ENCODE measurements around the gene PTOV1.
"Not testable (repeated sequence)": the region's sequence is repeated elsewhere in the genome, so short reads cannot be mapped to it uniquely, and the experiment has no call there.

Gene PTOV1

GRCh38 chr19:49817964-49818648 is 32.9 kb upstream of the PTOV1 start, which contains the start of gene MED25:
MED25 (plus strand) TSS chr19:49818289; CDS start chr19:49818342, 53 bp downstream.
- peak; percentile 81 for DNase-seq (ENCODE audit: insufficient read length, low spot score)
- peak; percentile 92 for FAIRE-seq

DNA sequence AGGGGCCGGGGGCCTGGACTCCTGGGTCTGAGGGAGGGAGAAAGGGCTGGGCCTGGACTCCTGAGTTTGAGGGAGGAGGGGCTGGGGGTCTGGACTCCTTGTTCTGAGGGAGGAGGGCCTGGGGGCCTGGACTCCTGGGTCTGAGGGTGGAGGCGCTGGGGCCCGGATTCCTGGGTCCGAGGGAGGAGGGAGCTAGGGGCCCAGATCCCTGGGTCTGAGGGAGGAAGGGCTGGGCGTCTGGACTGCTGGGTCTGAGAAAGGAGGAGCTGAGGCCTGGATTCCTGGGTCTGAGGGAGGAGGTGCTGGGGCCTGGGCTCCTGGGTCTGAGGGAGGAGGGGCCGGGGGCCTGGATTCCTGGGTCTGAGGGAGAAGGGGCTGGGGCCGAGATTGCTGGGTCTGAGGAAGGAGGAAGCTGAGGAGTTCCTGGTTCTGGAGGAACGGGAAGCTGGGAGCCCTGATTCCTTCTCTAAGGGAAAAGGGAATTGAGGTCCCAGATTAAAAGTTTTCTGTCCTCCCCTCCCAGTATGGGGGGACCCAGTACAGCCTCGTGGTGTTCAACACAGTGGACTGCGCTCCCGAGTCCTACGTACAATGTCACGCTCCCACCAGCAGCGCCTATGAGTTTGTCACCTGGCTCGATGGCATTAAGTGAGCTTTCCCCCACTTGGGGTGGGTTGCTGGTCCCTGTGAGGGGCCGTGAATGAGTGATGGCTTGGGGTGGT is 32.1 kb upstream of the PTOV1 start:
- no peak for FAIRE-seq

DNA sequence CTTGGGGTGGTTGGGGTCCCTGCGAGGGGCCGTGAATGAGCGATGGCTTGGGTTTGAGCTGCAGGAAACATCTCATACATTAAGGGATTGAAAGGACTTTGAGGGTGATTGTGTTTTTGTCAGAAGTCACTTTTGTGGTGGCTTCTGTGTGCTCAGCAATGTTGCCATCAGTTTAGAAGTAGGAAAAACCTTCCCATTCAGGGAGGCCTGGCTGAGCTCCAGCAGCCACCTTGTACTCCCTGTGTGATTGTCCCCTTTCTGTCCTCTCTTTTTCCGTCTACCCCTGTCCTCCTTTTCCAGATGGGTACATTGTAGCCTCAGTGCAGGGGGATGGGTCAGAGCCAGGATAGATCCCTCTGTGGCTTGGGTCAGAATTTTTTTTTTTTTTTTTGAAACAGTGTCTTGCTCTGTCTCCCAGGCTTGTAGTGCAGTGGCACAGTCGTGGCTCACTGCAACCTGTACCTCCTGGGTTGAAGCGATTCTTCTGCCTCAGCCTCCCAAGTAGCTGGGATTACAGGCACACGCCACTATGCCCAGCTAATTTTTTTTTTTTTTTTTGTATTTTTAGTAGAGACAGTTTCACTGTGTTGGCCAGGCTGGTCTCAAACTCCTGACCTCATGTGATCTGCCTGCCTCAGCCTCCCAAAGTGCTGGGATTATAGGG is 31.4 kb upstream of the PTOV1 start:
- not testable (repeated sequence) for DNase-seq (ENCODE audit: insufficient read length, low spot score); FAIRE-seq

More for the DNA sequence above, 32.1 kb upstream of the PTOV1 start:
- no peak for DNase-seq (ENCODE audit: insufficient read length, low spot score)

DNA sequence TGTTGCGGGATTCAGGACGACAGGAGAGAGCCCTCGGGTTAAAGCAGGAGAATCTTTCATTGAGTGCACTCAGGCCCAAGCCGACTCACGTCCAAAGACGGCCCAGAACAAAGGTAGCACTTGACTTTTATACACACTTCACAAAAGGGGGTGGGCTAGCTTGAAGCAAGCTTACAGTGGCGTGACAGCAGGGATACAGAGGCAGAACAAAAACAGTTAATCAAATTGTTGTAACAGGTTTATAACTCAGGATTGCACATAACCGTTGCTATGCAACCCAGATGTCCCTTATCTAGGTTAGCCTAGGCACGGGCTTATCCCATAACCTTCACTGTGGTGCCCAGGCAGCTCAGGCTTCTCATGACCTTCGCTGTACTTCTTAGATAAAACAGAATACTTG is 30.8 kb upstream of the PTOV1 start:
- DNase-seq (ENCODE audit: insufficient read length, low spot score): no peak
- no peak for FAIRE-seq

DNA sequence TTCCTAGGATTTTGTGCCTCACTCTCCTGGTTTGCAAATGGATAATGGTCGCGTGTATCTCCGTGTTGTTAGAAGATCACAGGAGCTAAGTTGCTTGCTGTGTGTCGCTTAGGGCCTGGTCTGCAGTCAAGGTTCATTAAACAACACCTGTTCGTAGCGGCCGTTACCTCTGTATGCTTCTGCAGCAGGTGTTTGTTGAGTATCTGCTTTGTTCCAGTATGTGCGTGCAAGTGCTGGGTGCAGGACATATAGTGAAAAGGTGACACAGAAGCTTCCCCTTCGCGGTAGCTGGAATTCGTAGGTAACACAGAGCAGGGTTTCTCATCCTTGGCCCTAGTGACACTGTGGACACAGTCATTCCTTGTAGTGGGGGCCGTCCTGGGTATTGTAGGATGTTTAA is 27.5 kb upstream of the PTOV1 start:
- no peak for DNase-seq (ENCODE audit: insufficient read length, low spot score)
- FAIRE-seq: no peak

GRCh38 chr19:49824662-49825061 is 26.3 kb upstream of the PTOV1 start:
- no peak for FAIRE-seq
- DNase-seq (ENCODE audit: insufficient read length, low spot score): no peak

- FAIRE-seq: no peak
Measured at GRCh38 chr19:49827034-49827433, 23.9 kb upstream of the PTOV1 start.

GRCh38 chr19:49829200-49829599 is 21.8 kb upstream of the PTOV1 start:
- FAIRE-seq (no peak), DNase-seq (ENCODE audit: insufficient read length, low spot score) (no peak)

More at GRCh38 chr19:49827034-49827433, 23.9 kb upstream of the PTOV1 start:
- no peak for DNase-seq (ENCODE audit: insufficient read length, low spot score)

DNA sequence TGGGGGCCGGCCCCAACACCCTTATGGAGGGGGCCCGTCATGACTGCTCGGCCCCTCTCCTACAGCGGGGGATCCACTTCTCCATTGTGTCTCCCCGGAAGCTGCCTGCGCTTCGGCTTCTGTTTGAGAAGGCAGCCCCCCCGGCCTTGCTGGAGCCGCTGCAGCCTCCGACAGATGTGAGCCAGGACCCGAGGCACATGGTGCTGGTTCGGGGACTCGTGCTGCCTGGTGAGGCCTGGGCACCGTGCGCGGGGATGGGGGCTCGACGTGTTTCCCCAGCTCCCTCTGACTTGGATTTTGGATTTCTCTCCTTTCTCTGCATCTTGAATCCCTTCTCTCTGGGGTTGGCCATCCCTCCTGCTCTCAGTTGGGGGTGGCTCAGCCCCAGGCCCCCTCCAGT is 21.2 kb upstream of the PTOV1 start:
- DNase-seq (ENCODE audit: insufficient read length, low spot score) (no peak), FAIRE-seq (no peak)

GRCh38 chr19:49830766-49831165 is 20.2 kb upstream of the PTOV1 start:
- DNase-seq (ENCODE audit: insufficient read length, low spot score) (no peak), FAIRE-seq (no peak)

- DNase-seq (ENCODE audit: insufficient read length, low spot score): no peak
- FAIRE-seq: no peak
Measured at GRCh38 chr19:49831592-49831991, 19.4 kb upstream of the PTOV1 start.

GRCh38 chr19:49832556-49832955 is 18.4 kb upstream of the PTOV1 start:
- no peak for DNase-seq (ENCODE audit: insufficient read length, low spot score)
- no peak for FAIRE-seq

DNA sequence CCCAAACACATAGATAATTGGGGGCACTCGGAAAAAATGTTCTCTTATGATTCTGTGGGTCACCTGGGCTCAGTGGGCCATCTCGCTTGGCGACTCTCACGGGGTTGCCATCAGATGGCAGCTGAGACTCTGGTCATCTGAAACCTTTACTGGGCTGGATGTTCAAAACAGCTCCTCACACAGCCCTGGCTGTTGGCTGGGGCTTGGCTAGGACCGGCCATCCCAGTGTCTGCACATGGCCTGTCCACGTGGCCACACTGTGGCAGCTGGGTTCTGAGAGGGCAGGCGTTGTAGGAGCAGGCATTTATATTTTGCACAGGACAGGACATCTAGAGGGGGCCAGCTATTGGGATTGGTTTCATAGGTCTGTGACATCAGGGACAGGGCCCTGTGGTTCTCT is 17.4 kb upstream of the PTOV1 start:
- DNase-seq (ENCODE audit: insufficient read length, low spot score) (no peak), FAIRE-seq (no peak)

DNA sequence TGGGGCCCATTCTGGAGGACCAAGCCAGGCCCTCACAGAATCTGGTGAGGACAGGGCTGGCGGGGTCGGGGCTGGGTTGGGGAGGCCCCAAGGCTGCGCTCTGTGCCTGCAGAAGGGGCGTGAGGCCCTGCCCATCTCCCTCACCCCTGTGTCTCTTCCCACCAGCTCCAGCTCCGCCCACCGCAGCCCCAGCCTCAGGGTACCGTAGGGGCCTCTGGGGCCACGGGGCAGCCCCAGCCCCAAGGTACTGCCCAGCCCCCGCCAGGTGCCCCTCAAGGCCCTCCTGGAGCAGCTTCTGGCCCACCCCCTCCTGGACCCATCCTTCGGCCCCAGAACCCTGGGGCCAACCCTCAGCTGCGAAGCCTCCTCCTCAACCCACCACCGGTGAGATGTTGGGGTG is 15.4 kb upstream of the PTOV1 start:
- DNase-seq (ENCODE audit: insufficient read length, low spot score) (no peak), FAIRE-seq (no peak)

GRCh38 chr19:49836176-49837008 is 14.6 kb upstream of the PTOV1 start:
- DNase-seq (ENCODE audit: insufficient read length, low spot score): no peak
- FAIRE-seq: no peak

DNA sequence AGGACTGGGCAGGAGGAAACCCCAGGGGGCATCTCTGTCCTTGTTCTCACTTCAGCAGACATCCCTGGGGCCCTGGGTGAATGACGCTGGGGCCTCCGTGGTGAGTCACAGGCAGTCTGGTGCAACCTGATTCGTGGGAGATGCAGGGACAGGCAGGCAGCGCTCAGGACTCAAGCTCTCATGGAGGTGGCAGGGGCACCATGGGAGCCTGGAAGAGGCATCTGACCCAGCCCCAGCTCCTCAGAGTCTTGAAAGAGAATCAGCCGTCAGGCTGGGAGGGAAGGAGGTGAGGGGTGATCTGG is 14.0 kb upstream of the PTOV1 start:
- FAIRE-seq (no peak), DNase-seq (ENCODE audit: insufficient read length, low spot score) (no peak)

- DNase-seq (ENCODE audit: insufficient read length, low spot score) (no peak), FAIRE-seq (no peak)
Measured at GRCh38 chr19:49837425-49837824, 13.5 kb upstream of the PTOV1 start.

GRCh38 chr19:49838885-49839588 is 11.9 kb upstream of the PTOV1 start:
- DNase-seq (ENCODE audit: insufficient read length, low spot score) (no peak), FAIRE-seq (no peak)

DNA sequence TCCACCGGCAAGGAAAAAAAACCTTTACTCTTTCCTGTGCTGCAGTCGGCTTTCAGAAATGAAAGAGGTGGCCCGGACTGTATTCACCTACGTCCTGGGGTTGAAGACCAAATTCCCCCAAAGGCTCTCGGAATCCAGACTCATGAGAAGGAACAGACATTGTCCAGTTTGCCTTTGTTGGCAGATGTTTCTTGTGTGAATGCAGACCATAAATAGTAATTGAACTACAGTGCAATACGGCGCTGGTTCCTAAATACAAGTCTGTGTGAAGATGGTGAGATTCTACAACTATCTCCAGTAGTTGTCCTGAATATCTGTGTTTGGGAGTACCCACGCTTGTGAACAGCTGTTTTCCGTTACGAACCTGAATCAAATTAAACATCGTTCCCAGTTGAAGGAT is 11.2 kb upstream of the PTOV1 start:
- FAIRE-seq (no peak), DNase-seq (ENCODE audit: insufficient read length, low spot score) (no peak)

DNA sequence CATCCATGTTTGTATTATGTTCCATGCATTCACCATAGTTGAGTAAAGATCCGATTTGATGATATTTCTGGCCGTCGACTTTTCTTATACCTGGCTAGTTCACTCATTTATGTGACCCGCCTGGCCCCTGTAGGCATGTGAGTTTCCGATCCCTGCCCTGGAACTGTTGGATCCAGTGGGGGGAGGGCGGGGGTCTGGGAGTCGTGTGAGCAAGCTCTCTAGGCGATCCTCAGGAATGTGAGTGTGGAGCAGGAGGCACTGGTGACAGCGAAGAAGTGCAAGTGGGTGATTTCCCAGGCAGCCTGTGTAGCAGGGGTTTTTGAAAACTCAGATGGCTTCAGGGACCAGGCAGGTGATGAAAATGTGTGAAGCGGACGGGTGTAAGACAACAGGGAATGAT is 10.6 kb upstream of the PTOV1 start:
- DNase-seq (ENCODE audit: insufficient read length, low spot score) (no peak), FAIRE-seq (no peak)

All from GM19239 (cell line).